NCI-H510A (cell line): ENCODE measurements around the gene ZNF385A.
A peak's percentile ranks its signal among the peaks of the same experiment; 100 is the strongest.

Experiments used
- DNase-seq: peaks from one replicate; lab custom pipeline; 2025; lab: John Stamatoyannopoulos, UW

Gene ZNF385A

GRCh38 chr12:54415221-54415929 is 30.8 kb upstream of the ZNF385A start:
- DNase-seq = no peak

DNA sequence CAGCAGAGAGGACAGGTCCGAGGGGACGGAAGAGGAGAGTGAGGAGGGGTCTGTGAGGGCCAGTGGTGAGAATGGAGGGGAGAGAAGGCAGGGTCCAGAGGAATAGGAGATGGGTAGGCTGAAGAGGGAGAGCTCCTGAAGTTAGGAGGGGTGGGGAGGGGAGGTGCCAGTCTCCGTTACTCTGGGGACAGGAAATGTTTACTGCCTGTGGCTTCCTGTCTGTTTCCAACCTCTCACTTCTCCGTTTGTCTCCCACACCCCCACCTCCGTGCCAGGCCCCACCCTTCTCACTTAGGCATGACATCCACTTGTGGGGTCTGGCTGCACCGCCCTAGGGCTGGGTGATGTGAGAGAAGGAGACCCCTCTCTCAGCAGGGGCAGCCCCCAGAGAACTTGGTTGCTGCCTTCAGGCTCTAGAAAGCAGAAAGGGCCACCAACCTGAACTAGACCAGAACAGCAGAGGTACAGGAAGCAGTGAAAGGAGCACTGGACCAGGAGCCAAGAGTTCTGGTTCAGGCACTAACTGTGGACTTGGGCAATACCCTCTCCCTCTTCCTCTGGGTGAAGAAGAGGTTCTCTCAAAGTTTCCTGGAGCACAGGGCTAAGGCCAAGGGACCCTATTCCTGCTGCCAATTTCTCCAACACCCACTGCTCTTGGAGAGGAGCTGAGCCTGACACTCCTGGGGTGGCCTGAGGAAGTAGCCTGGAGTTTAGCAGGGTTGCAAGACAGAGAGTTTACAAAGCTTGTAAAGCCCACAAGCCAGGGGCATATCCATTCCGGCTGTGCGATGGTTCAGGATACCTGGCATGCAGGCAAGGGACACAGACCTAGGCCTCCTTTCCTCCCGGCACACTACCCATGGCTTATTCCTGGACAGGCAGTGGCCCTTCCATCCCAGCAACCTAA is 29.0 kb upstream of the ZNF385A start:
- DNase-seq = no peak

GRCh38 chr12:54412786-54413185 is 28.3 kb upstream of the ZNF385A start:
- no peak for DNase-seq

DNA sequence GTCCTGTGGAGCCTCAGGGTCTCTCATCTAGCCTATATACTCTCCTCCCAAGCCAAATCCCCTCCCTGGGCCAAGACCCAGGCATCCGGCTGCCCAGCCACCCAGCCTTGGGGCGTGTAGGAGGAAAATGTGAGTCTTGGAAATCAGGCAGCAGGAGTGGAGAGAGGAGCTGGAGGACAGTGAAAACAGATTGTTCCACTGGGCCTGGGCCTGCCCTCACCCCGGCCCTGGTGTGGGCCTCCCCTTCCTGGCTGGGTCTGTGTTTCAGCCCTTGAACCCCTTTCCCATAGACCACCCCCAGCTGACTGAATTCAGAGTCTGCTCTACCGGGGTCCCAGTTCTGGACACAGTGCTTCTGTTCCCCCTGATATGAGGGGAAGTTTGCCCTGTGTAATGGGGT is 27.8 kb upstream of the ZNF385A start:
- no peak for DNase-seq

GRCh38 chr12:54411391-54412241 is 27.1 kb upstream of the ZNF385A start:
- DNase-seq = no peak

GRCh38 chr12:54409267-54409666 is 24.7 kb upstream of the ZNF385A start:
- DNase-seq = no peak

- no peak for DNase-seq
These were observed 22.8 kb upstream of the ZNF385A start for GRCh38 chr12:54407183-54407905.

DNA sequence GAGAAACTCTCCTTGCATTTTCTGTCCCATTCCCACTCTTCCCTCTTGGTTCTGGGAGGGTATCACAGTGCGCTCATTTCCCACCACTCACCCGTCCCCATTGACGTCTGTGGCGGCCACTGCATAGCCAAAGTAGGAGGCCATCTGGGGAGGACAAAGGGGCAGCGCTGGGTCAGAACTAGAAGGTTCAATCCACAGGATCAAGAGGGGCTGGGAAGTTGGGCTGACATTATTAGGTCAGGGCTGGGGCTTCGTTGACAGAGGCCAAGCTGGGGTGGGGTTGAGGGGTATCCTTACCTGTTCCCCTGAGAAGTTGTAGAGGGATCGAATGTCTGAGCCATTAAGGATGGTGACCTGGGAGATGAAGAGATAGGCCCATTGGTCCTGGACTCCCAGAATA is 21.0 kb upstream of the ZNF385A start:
- no peak for DNase-seq

- no peak for DNase-seq
These were observed 20.6 kb upstream of the ZNF385A start for GRCh38 chr12:54405106-54405505.

DNA sequence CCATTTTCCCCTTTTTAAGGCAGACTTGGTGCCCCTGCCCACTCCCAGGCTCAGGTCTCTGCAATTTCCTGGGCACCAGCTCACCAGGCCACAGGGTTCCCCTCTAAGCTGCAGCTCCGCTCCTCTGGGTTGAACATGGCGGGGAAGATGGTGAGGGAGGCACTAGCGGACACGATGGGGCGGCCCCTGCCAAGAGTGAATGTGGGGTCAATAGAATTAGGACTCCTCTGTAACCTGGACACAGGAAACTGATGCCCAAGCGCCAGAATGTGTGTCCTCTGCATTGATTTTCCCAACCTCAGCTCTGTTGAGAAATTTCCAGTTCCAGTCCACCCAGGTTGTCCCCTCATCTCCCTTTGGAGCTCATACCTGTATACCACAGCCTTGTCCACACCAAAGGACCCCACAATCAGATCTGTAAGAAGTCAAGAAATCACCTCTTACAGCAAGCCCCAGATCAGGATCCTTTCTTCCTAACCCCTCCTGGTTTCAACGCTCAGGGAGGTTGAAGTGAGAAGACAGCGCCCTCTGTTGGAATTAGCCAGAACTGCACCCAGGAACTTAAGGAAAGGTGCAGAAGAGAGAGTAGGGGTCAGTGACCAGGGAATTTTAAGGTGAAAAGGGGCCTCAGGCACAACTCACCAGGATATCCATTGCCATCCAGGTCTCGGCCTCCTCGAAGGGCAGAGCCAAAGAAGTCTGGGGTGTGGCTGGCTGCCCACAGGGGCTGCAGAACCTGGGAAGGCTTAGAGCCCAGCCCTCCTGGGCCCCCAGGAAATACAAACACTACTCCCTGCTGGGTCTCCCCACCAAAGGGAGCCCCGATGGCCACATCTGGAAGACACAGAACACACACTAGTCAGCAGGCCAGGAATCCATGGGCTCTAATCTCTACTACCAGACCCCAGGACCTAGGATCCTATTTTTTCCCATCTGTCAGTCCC is 19.8 kb upstream of the ZNF385A start:
- DNase-seq = no peak

- DNase-seq = no peak
These were observed 16.6 kb upstream of the ZNF385A start for GRCh38 chr12:54401119-54401518.

GRCh38 chr12:54398995-54399793 is 14.7 kb upstream of the ZNF385A start:
- no peak for DNase-seq

- no peak for DNase-seq
These were observed 13.7 kb upstream of the ZNF385A start for GRCh38 chr12:54398218-54398617.

DNA sequence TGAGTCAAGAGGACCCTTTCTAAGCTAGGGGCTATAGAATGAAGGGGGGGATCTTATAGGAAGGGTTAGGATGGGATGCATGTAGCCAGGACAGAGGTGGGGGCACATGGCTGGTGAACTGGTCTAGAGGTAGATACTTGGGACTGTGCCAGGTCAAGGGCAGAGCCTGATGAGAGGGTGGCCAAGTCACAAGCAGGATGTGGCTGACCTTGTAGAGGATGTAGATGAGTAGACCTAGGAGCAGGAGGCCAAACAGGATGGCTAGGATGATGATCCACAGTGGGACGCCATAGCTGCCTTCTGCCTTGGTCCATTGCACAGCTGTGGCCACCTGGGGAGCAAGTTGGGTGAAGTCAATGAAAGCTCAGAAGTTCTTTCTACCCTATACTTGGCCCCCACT is 12.6 kb upstream of the ZNF385A start:
- DNase-seq = no peak

DNA sequence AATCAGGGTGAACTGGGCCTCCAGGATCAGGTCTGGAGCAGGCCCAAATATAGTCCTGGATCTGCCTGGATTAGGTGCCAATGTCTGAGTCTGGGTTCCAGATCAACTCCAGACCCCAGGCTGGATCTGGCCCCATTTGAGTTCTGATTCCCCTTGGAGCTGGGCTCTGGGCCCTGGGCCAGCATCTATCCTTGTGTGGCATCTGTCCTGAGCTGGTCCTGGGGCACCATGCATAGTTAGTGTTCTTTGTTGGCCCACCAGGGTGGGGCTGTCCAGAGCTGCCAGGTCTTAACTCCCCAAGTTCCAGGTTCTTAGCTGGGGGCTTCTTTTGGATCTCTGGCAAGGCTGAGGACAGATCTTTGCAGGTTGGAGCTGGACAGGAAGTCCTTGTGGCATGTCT is 11.0 kb upstream of the ZNF385A start:
- no peak for DNase-seq

DNA sequence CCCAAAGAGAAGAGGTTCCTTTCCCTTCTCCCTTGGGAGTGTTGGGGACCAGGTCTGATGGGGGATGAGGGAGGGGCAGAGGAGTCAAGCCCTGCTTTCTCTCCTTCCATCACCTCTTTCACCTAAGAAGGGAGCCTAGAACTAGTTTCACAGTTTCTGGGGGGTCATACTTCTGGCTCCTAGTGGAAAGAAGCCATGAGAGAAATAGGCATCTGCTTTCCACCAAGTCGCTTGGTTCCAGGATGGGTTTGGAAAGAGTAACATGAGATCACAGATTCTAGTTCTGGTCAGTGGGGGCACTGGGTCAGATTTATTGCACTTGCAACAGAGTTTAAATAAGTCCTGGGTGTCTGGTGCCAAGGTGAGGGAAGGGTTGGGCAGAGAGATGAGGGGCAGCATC is 10.5 kb upstream of the ZNF385A start:
- DNase-seq = no peak

DNA sequence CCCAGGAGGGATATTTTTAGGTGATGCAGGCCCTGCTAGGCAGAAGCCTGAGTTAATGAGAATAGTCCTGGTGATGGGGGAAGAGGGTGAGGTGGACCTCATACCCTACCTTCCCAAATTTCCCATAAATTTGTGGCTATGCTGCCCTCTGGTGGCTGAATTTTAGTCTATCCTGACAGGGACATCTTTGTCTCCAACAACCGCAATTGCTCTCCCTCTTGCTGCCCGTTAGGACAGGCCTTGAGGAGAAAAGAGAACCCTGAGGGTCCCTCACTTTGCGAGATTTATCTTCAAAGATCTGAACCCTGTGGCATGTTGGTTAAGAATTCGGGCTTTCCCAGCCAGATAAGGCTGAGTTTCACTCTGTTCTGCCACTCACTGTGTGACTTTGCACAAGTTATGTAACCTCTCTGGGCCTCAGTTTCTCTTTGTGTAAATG is 9.8 kb upstream of the ZNF385A start:
- DNase-seq = peak; percentile 21

- DNase-seq = no peak
These were observed 9.2 kb upstream of the ZNF385A start for GRCh38 chr12:54393743-54394142.

GRCh38 chr12:54393207-54393609 is 8.7 kb upstream of the ZNF385A start:
- no peak for DNase-seq
